Glutamatergic neuron (in vitro differentiated cells): ENCODE results near the gene SLC37A2. TPM values are rescaled to one million over a fixed set of nuclear protein-coding genes. Genes with fewer than 3 reads are reported as not detected.
"Not testable (repeated sequence)": the region's sequence is repeated elsewhere in the genome, so short reads cannot be mapped to it uniquely, and the experiment has no call there.

Experiments used
- DNase-seq: peaks from one replicate; pipeline ENCODE4 v3.0.0; 2022
- H3K27ac Mint-ChIP-seq: one replicate; pipeline ENCODE4 v1.8.0; 2020; ENCODE audit warnings: mild to moderate bottlenecking, mixed read lengths, inconsistent platforms; ENCODE audit not compliant: unreplicated experiment
- H3K27me3 Mint-ChIP-seq: one replicate; pipeline ENCODE4 v1.8.0; 2020; ENCODE audit warnings: mild to moderate bottlenecking, moderate library complexity, mixed read lengths, inconsistent platforms; ENCODE audit not compliant: unreplicated experiment
- H3K36me3 Mint-ChIP-seq: one replicate; pipeline ENCODE4 v1.8.0; 2020; ENCODE audit warnings: mild to moderate bottlenecking, mixed read lengths, inconsistent platforms; ENCODE audit not compliant: unreplicated experiment
- H3K4me1 Mint-ChIP-seq: one replicate; pipeline ENCODE4 v1.8.0; 2020; ENCODE audit warnings: mild to moderate bottlenecking, low read depth, mixed read lengths, inconsistent platforms; ENCODE audit not compliant: unreplicated experiment
- H3K4me3 Mint-ChIP-seq: one replicate; pipeline ENCODE4 v1.8.0; 2020; ENCODE audit warnings: mild to moderate bottlenecking, mixed read lengths, inconsistent platforms; ENCODE audit not compliant: unreplicated experiment
- H3K9me3 Mint-ChIP-seq: one replicate; pipeline ENCODE4 v1.8.0; 2020; ENCODE audit warnings: mild to moderate bottlenecking, moderate library complexity, mixed read lengths, inconsistent platforms; ENCODE audit not compliant: unreplicated experiment
- CTCF ChIP-seq: fragments of 200-600 bp; sonication (generic); IDR thresholded peaks from one replicate; pipeline ENCODE4 v1.5.0; 2021; ENCODE audit not compliant: partially characterized antibody, unreplicated experiment
- total RNA-seq: library from RNA; stranded (reverse); fragmentation: NEBNext Ultra II Directional; extraction: Animal tissue kit (Norgen Biotek cat#: 25700); gene quantifications from one replicate; pipeline ENCODE4 v1.2.1, GENCODE V29; 2021; ENCODE audit not compliant: unreplicated experiment

SLC37A2 gene
- total RNA-seq, 1 donor from 2014 or later, result 0.74 TPM

GRCh38 chr11:125036933-125037332, 26.2 kb upstream of the SLC37A2 start:
- no peak for DNase-seq
- no peaks in the 10 kb centered on the region for H3K4me1 Mint-ChIP-seq
- no peak for TF ChIP-seq CTCF
- H3K27me3 Mint-ChIP-seq, result no peaks in the 10 kb centered on the region
- no peak overlapping the region for H3K4me3 Mint-ChIP-seq
- H3K9me3 Mint-ChIP-seq, result peaks cover 3% of the 10 kb centered on the region
- H3K27ac Mint-ChIP-seq, result no peak overlapping the region
- H3K36me3 Mint-ChIP-seq, result peaks cover 9% of the 10 kb centered on the region

GRCh38 chr11:125049164-125049792, 13.8 kb upstream of the SLC37A2 start:
- H3K9me3 Mint-ChIP-seq, result no peaks in the 10 kb centered on the region
- no peak overlapping the region for H3K4me3 Mint-ChIP-seq
- no peak for DNase-seq
- no peaks in the 10 kb centered on the region for H3K36me3 Mint-ChIP-seq
- TF ChIP-seq CTCF, result no peak
- H3K4me1 Mint-ChIP-seq, result no peaks in the 10 kb centered on the region
- H3K27ac Mint-ChIP-seq, result no peak overlapping the region
- no peaks in the 10 kb centered on the region for H3K27me3 Mint-ChIP-seq

GRCh38 chr11:125052047-125052446, 11.1 kb upstream of the SLC37A2 start:
- Mint-ChIP-seq H3K36me3 (no peaks in the 10 kb centered on the region), H3K9me3 (no peaks in the 10 kb centered on the region), H3K27me3 (no peaks in the 10 kb centered on the region), H3K27ac (no peak overlapping the region), H3K4me3 (no peak overlapping the region), H3K4me1 (no peaks in the 10 kb centered on the region)
- DNase-seq, result no peak
- no peak for TF ChIP-seq CTCF

GRCh38 chr11:125053167-125053566, 9.9 kb upstream of the SLC37A2 start:
- TF ChIP-seq CTCF, result no peak
- Mint-ChIP-seq H3K27ac (no peak overlapping the region), H3K27me3 (no peaks in the 10 kb centered on the region), H3K36me3 (no peaks in the 10 kb centered on the region), H3K9me3 (no peaks in the 10 kb centered on the region), H3K4me3 (no peak overlapping the region), H3K4me1 (no peaks in the 10 kb centered on the region)
- DNase-seq, result no peak

- Mint-ChIP-seq H3K36me3 (no peaks in the 10 kb centered on the region), H3K27ac (no peak overlapping the region), H3K27me3 (no peaks in the 10 kb centered on the region), H3K4me3 (no peak overlapping the region), H3K4me1 (no peaks in the 10 kb centered on the region), H3K9me3 (no peaks in the 10 kb centered on the region)
- no peak for TF ChIP-seq CTCF
- DNase-seq, result no peak
These were observed 7.9 kb upstream of the SLC37A2 start for GRCh38 chr11:125055107-125055715.

GRCh38 chr11:125056111-125056510, 7.0 kb upstream of the SLC37A2 start:
- not testable (repeated sequence) for DNase-seq, H3K9me3 Mint-ChIP-seq, H3K27me3 Mint-ChIP-seq, H3K27ac Mint-ChIP-seq, H3K4me3 Mint-ChIP-seq, H3K36me3 Mint-ChIP-seq, H3K4me1 Mint-ChIP-seq
